Stimulated activated CD4-positive, alpha-beta T cell treated with anti-CD3 and anti-CD28 coated beads, Interleukin-15, amount 100 ng/mL, for 24 hours (primary cell): ENCODE data around the gene GUCD1.

ENCODE experiments used
- DNase-seq: peaks from one replicate; pipeline ENCODE4 v3.0.0-alpha.2; 2020

The GUCD1 gene

GRCh38 chr22:24501301-24502005 lies 53.5 kb downstream of the GUCD1 start:
- no peak for DNase-seq

- DNase-seq, result no peak
These were observed 54.6 kb downstream of the GUCD1 start for GRCh38 chr22:24500277-24500820.

GRCh38 chr22:24499706-24500276 lies 55.1 kb downstream of the GUCD1 start:
- DNase-seq, result no peak

- no peak for DNase-seq
These were observed 56.1 kb downstream of the GUCD1 start for GRCh38 chr22:24498824-24499223.

GRCh38 chr22:24497841-24498258 lies 57.1 kb downstream of the GUCD1 start:
- no peak for DNase-seq

GRCh38 chr22:24496661-24497060 lies 58.3 kb downstream of the GUCD1 start:
- DNase-seq, result no peak

- no peak for DNase-seq
These were observed 58.7 kb downstream of the GUCD1 start for GRCh38 chr22:24496234-24496633.

GRCh38 chr22:24495365-24495675 lies 59.6 kb downstream of the GUCD1 start:
- DNase-seq, result no peak

- DNase-seq, result no peak
These were observed 60.2 kb downstream of the GUCD1 start, which contains the start of gene UPB1 for GRCh38 chr22:24494528-24495364. Gene UPB1, plus strand, starts transcription at chr22:24495332. Its CDS starts 72 bp downstream, at chr22:24495404.

GRCh38 chr22:24494167-24494527 lies 60.8 kb downstream of the GUCD1 start:
- no peak for DNase-seq

GRCh38 chr22:24492391-24492790 lies 62.5 kb downstream of the GUCD1 start:
- DNase-seq, result no peak
